ENCODE results near the gene TBC1D1.

DNA sequence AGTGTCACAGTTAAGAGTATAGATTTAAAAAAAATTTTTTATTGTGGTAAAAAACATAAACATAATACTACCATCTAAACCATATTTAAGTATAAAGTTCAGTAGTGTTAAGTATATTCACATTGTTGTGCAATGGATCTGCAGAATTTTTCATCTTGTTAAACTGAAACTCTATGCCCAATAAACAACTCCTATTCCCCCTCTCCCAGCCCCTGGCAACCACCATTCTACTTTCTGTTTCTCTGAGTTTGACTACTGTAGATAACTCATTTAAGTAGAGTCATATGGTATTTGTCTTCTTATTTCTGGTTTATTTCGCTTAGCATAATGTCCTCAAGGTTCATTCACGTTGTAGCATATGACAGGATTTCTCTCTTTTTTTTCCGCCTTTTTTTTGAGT, 181.7 kb downstream of the TBC1D1 start:
- TF ChIP-seq CTCF (IDR thresholded peaks at IDR 0.05; ENCODE audit: low read length), result no peak
- TF ChIP-seq EZH2 (IDR thresholded peaks at IDR 0.05; ENCODE audit: borderline replicate concordance, low read length), result no peak
